Activated naive CD8-positive, alpha-beta T cell (primary cell): ENCODE measurements around the gene HOXB8.

Experiments used
- H3K27ac Mint-ChIP-seq: one replicate; pipeline ENCODE4 v1.8.0; 2021; ENCODE audit warnings: mixed read lengths
- H3K27me3 Mint-ChIP-seq: one replicate; pipeline ENCODE4 v1.8.0; 2021; ENCODE audit warnings: mixed read lengths
- H3K36me3 Mint-ChIP-seq: one replicate; pipeline ENCODE4 v1.8.0; 2021; ENCODE audit warnings: mixed read lengths
- H3K4me1 Mint-ChIP-seq: one replicate; pipeline ENCODE4 v1.8.0; 2021; ENCODE audit warnings: low read depth, mixed read lengths
- H3K4me3 Mint-ChIP-seq: one replicate; pipeline ENCODE4 v1.8.0; 2021; ENCODE audit warnings: mild to moderate bottlenecking, mixed read lengths
- H3K9me3 Mint-ChIP-seq: one replicate; pipeline ENCODE4 v1.8.0; 2021; ENCODE audit warnings: low read depth, mixed read lengths

HOXB8 gene

GRCh38 chr17:48615047-48615962 is at the start of gene HOXB8:
Gene HOXB8 (minus strand): TSS chr17:48615292. CDS start chr17:48614704, 588 bp downstream.
- Mint-ChIP-seq H3K27ac (no peak within 1 kb of the TSS), H3K4me3 (peak within 1 kb of the TSS; percentile 35)

GRCh38 chr17:48663134-48663924 is 48.2 kb upstream of the HOXB8 start:
- H3K4me1 Mint-ChIP-seq: no peaks in the 10 kb centered on the region

More at GRCh38 chr17:48615047-48615962, at the start of gene HOXB8:
- Mint-ChIP-seq H3K9me3 (no peaks in the 10 kb centered on the region), H3K27me3 (peaks cover 49% of the 10 kb centered on the region), H3K4me1 (peaks cover 55% of the 10 kb centered on the region), H3K36me3 (no peaks in the 10 kb centered on the region)

GRCh38 chr17:48655913-48656312 is 40.8 kb upstream of the HOXB8 start:
- no peaks in the 10 kb centered on the region for H3K9me3 Mint-ChIP-seq
- no peak overlapping the region for H3K4me3 Mint-ChIP-seq
- no peak overlapping the region for H3K27ac Mint-ChIP-seq
- peaks cover 4% of the 10 kb centered on the region for H3K27me3 Mint-ChIP-seq
- no peaks in the 10 kb centered on the region for H3K36me3 Mint-ChIP-seq
- H3K4me1 Mint-ChIP-seq: peaks cover 3% of the 10 kb centered on the region

More at GRCh38 chr17:48663134-48663924, 48.2 kb upstream of the HOXB8 start:
- Mint-ChIP-seq H3K4me3 (no peak overlapping the region), H3K27ac (no peak overlapping the region), H3K36me3 (no peaks in the 10 kb centered on the region), H3K9me3 (no peaks in the 10 kb centered on the region), H3K27me3 (peaks cover 12% of the 10 kb centered on the region)

GRCh38 chr17:48649741-48650140 is 34.6 kb upstream of the HOXB8 start:
- H3K36me3 Mint-ChIP-seq: no peaks in the 10 kb centered on the region
- no peak overlapping the region for H3K4me3 Mint-ChIP-seq
- H3K4me1 Mint-ChIP-seq: peaks cover 14% of the 10 kb centered on the region
- H3K27me3 Mint-ChIP-seq: peaks cover 23% of the 10 kb centered on the region
- H3K9me3 Mint-ChIP-seq: no peaks in the 10 kb centered on the region
- H3K27ac Mint-ChIP-seq: no peak overlapping the region

- H3K4me1 Mint-ChIP-seq: peaks cover 14% of the 10 kb centered on the region
- H3K4me3 Mint-ChIP-seq: peak overlapping the region; percentile 77
- no peaks in the 10 kb centered on the region for H3K9me3 Mint-ChIP-seq
- peaks cover 2% of the 10 kb centered on the region for H3K36me3 Mint-ChIP-seq
- peaks cover 37% of the 10 kb centered on the region for H3K27me3 Mint-ChIP-seq
- H3K27ac Mint-ChIP-seq: no peak overlapping the region
Measured at GRCh38 chr17:48647963-48648245, 32.8 kb upstream of the HOXB8 start.

- Mint-ChIP-seq H3K9me3 (no peaks in the 10 kb centered on the region), H3K4me3 (peak overlapping the region; percentile 88), H3K36me3 (peaks cover 2% of the 10 kb centered on the region), H3K4me1 (peaks cover 13% of the 10 kb centered on the region), H3K27me3 (peaks cover 36% of the 10 kb centered on the region), H3K27ac (no peak overlapping the region)
Measured at GRCh38 chr17:48647103-48647962, 32.2 kb upstream of the HOXB8 start.

GRCh38 chr17:48646183-48647102 is 31.4 kb upstream of the HOXB8 start:
- no peaks in the 10 kb centered on the region for H3K9me3 Mint-ChIP-seq
- H3K4me3 Mint-ChIP-seq: peak overlapping the region; percentile 88
- H3K36me3 Mint-ChIP-seq: peaks cover 2% of the 10 kb centered on the region
- H3K27ac Mint-ChIP-seq: no peak overlapping the region
- H3K4me1 Mint-ChIP-seq: peaks cover 14% of the 10 kb centered on the region
- peaks cover 35% of the 10 kb centered on the region for H3K27me3 Mint-ChIP-seq

- Mint-ChIP-seq H3K4me3 (peak overlapping the region; percentile 56), H3K9me3 (no peaks in the 10 kb centered on the region)
Measured at GRCh38 chr17:48645639-48646182, 30.6 kb upstream of the HOXB8 start.

GRCh38 chr17:48644910-48645557 is 29.9 kb upstream of the HOXB8 start:
- peak overlapping the region; percentile 56 for H3K4me3 Mint-ChIP-seq

More at GRCh38 chr17:48645639-48646182, 30.6 kb upstream of the HOXB8 start:
- no peak overlapping the region for H3K27ac Mint-ChIP-seq
- peaks cover 15% of the 10 kb centered on the region for H3K4me1 Mint-ChIP-seq
- H3K27me3 Mint-ChIP-seq: peaks cover 41% of the 10 kb centered on the region
- peaks cover 2% of the 10 kb centered on the region for H3K36me3 Mint-ChIP-seq

GRCh38 chr17:48644159-48644558 is 29.1 kb upstream of the HOXB8 start:
- Mint-ChIP-seq H3K9me3 (no peaks in the 10 kb centered on the region), H3K36me3 (peaks cover 2% of the 10 kb centered on the region), H3K4me1 (peaks cover 15% of the 10 kb centered on the region), H3K27me3 (peaks cover 43% of the 10 kb centered on the region), H3K27ac (no peak overlapping the region), H3K4me3 (no peak overlapping the region)

More at GRCh38 chr17:48644910-48645557, 29.9 kb upstream of the HOXB8 start:
- Mint-ChIP-seq H3K27ac (no peak overlapping the region), H3K36me3 (peaks cover 2% of the 10 kb centered on the region), H3K27me3 (peaks cover 44% of the 10 kb centered on the region), H3K9me3 (no peaks in the 10 kb centered on the region), H3K4me1 (peaks cover 15% of the 10 kb centered on the region)

- no peak overlapping the region for H3K4me3 Mint-ChIP-seq
- peaks cover 15% of the 10 kb centered on the region for H3K4me1 Mint-ChIP-seq
- H3K9me3 Mint-ChIP-seq: no peaks in the 10 kb centered on the region
- peaks cover 2% of the 10 kb centered on the region for H3K36me3 Mint-ChIP-seq
- peaks cover 45% of the 10 kb centered on the region for H3K27me3 Mint-ChIP-seq
- no peak overlapping the region for H3K27ac Mint-ChIP-seq
Measured at GRCh38 chr17:48643697-48644012, 28.6 kb upstream of the HOXB8 start.

- Mint-ChIP-seq H3K4me1 (peaks cover 15% of the 10 kb centered on the region), H3K36me3 (peaks cover 2% of the 10 kb centered on the region), H3K27me3 (peaks cover 49% of the 10 kb centered on the region), H3K27ac (no peak overlapping the region), H3K4me3 (no peak overlapping the region), H3K9me3 (no peaks in the 10 kb centered on the region)
Measured at GRCh38 chr17:48642843-48643696, 28.0 kb upstream of the HOXB8 start.
